Islet of Langerhans (tissue), 1 donor: ENCODE measurements around the gene OTOP3.

Source experiments
- FAIRE-seq: peaks from one replicate; lab custom pipeline; 2011; peaks lifted over from hg19 to GRCh38; lab: Jason Lieb, UNC

The OTOP3 gene

DNA sequence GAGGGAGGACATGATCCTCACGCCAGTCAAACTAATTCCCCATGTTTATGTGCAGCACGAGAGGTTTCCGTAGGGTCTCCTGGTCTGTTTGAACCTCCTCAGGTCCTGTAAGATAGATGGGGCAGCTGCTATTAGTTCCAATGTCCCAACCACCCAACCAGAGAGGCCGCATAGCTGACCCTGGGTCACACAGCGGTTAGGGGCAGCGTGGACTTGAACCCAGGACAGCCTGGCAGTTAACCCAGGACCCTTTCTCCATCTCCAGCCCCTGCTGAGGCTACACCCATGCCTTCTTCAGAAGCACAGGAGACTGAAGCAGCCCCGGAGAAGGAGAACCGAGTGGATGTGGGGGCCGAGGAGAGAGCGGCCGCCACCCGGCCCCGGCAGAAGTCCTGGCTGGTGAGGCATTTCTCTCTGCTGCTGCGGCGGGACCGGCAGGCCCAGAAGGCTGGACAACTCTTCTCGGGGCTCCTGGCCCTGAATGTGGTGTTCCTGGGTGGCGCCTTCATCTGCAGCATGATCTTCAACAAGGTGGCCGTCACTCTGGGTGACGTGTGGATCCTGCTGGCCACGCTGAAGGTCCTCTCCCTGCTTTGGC, 5.5 kb downstream of the OTOP3 start:
- no peak for FAIRE-seq

DNA sequence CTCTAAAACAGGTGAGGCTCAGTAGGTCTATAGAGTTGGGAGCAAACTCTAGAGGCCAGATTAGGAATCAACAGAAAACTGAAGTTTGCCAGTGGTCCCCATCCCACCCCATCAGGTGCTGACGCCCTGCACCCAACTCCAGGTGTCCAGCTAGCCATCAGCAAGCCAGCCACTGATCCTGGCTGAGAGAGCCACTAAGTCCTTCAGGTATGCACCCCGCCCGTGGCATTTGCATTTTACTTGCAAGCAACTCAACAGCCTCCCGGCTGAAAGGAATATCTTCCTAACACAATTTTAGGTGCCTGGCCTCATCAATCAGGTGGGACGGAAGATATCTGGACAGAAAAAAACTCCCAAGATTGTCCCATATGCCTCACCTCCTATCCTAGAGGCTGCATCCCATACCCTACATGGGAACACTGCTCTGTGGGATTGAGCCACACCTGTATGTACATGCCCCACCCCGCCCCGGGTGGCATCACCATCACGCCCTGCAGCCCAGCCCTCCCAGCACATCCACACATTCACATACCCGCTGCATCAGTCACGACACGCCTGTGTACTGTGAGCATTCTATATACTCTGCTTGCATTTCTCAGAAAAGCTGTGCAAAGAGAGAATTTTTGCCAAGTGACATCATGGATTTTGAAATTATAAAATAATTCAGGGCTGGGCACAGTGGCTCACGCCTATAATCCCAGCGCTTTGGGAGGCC, 8.3 kb downstream of the OTOP3 start:
- FAIRE-seq = no peak

DNA sequence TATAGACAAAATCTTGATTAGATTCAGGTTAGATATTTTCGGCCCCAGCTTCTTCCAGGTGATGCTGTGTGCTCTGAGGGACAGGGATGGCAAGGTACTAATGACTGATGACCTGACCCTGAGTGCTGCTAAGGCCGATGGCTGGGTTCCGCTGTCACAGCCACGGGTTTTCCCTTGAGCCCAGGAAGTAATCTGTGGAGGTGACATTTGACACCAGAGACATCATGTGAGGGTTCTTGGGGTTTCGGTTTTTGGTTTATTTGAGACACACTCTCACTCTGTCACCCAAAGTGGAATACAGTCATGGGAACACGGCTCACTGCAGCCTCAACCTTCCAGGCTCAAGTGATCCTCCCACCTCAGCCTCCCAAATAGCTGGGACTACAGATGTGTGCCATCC, 9.8 kb downstream of the OTOP3 start:
- no peak for FAIRE-seq

DNA sequence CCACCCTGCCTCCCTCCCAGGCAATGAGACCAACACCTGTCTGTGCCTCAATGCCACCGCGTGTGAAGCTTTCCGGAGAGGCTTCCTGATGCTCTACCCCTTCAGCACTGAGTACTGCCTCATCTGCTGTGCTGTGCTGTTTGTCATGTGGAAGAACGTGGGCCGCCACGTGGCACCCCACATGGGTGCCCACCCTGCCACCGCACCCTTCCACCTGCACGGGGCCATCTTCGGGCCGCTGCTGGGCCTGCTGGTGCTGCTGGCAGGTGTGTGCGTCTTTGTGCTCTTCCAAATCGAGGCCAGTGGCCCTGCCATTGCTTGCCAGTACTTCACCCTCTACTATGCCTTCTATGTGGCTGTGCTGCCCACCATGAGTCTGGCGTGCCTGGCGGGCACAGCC, 10.9 kb downstream of the OTOP3 start:
- FAIRE-seq = no peak

DNA sequence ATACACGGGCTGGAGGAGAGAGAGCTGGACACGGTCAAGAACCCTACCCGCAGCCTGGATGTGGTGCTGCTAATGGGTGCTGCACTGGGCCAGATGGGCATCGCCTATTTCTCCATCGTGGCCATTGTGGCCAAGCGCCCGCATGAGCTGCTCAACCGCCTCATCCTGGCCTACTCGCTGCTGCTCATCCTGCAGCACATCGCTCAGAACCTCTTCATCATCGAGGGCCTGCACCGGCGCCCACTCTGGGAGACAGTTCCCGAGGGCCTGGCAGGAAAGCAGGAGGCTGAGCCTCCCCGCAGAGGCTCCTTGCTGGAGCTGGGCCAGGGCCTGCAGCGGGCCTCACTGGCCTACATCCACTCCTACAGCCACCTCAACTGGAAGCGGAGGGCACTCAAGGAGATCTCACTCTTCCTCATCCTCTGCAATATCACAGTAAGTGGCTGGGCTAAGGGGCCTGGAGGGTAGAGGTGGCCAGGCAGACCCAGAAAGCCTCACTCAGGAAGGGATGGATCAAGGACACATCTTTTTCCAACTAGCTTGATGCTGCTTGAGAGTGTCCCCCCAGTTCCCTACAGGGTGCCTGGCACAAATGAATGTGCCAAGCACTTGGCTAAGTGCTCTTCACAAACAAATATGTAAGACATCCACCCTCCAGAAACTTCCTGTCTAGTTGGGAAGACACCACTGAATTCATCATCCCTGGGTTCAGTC, 11.5 kb downstream of the OTOP3 start:
- FAIRE-seq = no peak

DNA sequence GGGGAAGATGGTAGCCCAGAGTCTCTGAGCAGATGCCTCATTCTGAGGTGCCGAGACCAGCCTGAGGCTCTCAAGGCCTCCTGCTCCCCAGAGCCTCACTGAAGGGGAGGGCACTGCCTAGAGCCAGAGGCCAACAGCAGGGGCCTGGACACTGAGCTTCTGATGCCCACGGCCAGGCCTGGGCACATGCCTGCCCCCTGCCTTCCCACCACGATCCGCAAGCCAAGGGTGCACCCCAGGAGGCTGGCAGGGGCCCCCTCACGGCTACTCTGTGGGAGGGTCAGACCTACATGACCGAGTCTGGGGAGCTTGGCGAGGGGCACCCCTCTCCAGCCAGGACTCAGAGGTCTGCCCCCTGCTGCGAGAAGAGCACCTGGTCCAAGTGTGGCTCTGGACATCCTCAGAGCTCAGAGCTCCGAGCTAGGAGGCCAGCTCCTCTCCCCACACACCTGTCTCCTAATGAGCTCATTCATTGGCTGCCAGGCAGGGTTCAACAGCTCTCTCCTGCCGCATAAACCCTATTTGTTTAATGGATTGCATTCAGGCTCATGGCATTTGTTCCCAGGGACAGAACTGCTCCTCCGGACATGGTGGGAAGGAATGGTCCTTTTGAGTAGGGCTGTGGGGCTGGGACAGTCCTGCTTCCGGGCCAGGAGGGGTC, 13.9 kb downstream of the OTOP3 start:
- FAIRE-seq = no peak

DNA sequence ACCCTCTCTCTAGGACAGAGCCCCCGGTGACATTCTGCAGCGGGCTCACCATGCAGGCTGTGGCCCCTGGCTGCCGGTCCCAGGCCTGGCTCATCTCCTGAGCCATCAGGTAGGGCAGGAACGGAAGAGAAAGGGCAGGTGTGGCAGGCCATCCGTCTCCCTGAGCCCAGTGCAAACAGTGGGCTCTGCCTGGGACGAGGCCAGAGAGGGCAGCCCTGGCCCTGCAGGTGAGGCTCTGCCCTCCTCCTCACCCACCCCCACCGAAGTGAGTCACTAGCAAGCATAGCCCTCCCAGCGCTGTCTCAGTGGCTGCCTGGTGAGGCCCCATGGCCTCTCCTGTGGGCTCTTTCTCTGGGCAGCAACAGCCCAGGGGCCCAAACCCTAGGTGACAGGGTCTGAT, 14.5 kb downstream of the OTOP3 start:
- FAIRE-seq = no peak

DNA sequence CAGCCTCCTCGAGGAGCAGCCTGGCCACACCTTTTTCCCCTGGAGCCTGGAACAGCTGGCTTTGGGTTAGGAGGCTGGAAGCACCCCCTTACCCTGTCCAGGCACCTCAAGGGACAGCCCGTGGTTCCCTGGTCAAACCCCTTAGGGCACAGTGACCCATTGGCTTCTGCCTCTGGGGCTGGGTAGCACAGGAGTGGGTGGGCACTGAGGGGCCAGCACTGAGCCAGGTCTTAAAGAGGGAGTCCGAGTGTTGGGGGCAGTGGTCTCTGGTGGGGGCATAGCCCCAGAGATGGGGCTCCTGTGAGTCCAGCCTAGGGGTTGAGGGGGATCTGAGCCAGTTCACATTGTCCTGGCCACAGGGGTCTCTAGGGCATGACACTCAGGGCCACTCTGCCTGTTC, 15.4 kb downstream of the OTOP3 start:
- no peak for FAIRE-seq

DNA sequence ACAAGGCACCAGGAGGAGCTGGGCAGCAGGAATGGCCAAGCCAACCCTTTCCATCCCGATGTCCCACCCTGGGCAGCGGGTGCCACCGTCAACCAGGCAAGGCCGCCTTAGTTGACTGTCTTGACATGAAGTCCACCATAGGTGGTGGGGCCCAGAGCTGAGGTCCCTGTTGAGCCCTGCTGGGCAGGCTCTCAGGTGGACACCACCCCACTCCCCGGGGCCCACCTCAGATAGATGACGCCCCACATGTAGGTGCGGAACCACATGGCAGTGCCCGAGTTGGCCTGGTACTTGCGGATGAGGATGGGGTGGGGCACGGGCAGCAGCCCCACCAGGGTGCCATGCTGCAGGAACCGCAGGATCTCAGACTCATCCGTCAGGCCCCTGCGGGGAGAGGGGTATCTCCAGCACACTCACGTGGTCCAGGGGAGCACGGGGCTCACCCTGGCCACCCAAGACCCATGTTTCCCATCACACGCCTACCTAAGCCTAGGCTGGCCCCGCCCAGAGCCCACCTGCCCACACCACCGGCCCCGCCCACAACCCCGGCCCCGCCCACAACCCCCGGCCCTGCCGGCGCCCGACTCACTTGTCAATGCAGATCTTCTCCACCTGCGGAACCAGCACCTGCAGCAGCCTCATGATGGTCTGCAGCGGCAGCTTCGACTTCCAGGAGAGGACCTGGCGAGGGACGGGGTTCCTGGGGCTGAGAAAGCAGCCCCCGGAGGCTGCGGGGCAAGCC, 16.2 kb downstream of the OTOP3 start:
- FAIRE-seq = no peak

DNA sequence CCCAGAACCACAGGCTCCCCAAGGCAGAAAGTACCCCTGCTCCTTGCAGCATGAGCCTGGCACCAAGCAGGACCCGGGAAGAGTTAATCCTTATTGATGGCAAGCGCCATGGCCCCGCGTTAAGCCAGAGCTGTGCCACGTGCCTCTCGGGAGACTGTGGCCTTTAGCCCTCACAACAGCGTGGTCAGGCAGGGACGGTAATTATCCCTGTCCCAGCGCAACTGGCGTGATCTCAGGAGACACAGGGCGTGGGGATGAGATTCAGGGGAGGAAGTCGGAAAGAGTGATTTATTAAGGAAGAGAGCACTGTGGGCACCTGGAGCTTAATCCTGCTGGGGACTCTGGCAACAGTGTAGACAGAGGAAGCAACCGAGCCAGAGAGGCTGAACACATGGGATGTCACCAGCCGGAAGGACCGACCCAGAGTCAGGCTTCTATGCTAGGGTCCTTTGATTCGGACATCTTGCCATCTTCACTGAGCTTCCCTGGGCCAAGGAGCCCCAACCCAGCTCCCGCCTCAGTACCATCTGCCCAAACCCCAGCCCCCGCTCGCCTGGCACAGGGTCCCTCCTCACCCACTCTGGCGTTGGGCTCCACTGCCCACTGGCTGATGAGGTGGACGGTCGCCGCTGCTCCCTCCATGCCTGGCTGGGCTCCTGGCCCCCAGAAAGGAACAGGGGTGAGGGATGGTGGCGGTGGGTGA, 16.9 kb downstream of the OTOP3 start:
- FAIRE-seq = no peak

DNA sequence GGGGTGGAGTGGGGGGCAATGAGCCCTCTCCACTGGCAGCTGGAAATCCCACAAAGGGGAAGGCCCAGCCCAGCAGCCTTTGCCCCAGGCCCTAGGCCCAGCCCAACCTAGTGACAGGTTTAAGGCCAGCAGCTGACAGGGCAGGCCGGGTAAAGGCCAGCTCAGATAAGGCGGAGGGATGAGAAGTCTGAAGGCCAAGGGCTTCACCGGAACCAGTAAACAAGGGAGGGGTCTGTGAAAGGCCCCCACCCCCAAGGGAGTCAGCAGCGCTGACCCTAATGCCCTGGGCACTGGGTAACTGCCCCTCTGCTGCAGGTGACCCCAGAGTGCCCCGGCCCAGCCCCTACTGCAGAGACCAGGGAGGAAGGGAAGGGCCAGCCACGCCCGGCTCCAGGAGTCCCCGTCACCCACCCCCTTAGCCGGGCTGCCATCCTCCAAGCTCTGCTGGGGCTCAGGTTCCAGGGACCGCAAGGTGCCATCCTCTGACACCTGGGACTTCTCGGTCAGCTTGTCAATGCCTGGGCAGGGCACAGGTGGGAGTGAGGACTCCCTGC, 17.5 kb downstream of the OTOP3 start:
- no peak for FAIRE-seq

DNA sequence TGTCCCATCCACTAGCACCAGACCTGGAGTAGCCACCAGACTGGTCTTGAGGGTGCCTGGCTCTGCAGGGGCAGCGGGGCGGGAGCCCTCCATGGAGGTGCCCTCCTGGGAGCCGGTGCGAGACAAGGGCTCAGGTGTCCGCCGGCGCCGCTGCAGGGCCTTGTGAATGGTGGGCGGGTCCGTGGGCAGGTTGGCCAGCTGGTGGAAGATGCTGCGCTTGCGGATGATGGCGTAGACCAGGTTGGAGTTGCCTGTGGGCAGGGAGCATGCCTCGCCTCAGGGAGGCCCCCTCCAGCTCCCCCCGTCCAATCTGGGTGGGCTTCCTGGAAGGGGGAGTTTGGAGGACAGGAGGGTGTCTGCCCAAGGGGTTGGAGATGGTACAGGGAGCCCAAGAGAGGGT, 18.4 kb downstream of the OTOP3 start:
- FAIRE-seq = no peak

DNA sequence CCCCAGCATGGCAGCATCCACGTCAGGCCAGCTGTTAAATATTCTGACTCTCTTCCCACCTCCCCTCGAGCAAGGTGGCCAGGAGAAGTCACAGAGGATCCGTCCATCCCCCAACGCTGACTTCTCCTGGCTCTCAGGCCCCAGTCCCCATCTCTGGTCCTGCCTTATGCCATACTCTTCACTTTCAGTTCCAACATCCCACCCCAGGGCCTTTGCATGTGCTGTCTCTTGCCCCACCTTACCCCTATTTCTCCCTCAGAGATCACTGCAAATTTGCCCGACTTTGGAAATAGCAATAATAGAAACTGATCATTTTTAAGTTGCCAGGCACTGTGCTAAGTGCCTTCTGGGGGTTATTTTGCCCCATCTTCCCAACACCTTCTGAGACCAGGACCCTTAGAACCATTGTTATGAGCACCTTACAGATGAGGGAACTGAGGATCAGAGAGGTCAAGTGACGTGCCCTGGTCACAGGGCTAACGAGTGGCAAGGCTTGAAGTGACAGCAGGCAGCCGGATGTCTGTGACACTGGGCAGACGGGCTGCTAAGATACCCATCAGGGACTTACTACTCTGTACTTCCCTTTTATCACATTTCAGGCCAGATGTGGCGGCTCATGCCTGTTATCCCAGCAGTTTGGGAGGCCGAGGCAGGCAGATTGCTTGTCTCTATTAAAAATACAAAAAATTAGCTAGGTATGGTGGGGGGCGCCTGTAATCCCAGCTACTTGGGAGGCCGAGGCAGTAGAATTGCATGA, 19.1 kb downstream of the OTOP3 start:
- FAIRE-seq = no peak

DNA sequence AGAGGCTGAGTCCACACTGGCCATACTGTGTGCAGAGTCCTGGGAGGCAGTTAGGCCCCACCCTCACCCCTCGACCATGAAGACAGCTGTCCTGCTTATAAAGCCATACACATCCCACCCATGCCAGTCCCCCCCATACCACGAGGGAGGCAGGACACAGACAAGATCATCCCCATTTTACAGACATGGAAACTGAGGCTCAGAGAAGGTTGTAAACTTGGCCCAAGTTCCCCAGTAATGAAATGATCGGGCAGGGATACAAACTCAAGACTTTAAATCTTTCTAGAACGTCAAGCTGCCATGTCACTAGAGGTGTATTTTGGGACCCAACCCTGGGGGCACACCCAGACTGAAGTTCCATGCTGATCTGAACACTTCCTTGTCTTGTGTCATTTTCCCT, 20.4 kb downstream of the OTOP3 start:
- no peak for FAIRE-seq

DNA sequence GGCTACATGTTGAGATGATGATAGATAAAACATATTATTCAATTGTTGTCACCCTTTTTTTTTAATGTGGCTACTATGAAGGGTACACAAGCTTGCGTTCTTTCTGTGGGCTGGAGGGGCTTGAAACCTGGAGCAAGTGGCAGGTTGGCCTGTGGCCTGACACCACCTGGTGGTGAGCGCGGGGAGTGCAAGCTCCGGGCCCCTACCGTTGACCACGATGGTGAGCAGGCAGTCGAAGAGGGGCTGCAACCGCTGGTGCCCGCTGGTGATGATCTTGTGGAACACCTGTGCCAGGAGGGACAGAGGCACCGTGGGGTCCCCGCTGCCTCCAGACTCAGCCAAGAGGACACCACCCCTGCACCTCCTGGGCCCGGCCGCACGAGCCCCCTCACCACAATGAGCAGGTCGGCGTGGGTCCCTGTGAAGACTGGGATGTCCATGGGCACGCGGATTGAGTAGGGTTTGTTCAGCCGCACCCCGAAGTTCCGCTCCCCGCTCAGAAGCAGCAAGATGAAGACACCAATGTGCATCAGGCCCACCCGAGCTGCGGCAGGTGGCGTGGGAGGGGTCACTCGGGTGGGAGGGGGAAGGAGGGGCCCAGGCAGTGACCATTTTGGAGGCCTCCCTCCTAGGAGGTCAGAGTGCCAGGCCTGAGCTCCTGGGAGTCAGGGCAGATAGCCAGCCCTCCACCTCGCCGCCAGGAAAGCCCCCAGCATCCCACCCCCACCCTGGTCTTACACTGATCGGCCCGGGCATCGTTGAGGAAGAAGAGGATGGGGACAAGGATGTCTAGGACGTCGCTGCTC, 22.4 kb downstream of the OTOP3 start:
- FAIRE-seq = no peak

DNA sequence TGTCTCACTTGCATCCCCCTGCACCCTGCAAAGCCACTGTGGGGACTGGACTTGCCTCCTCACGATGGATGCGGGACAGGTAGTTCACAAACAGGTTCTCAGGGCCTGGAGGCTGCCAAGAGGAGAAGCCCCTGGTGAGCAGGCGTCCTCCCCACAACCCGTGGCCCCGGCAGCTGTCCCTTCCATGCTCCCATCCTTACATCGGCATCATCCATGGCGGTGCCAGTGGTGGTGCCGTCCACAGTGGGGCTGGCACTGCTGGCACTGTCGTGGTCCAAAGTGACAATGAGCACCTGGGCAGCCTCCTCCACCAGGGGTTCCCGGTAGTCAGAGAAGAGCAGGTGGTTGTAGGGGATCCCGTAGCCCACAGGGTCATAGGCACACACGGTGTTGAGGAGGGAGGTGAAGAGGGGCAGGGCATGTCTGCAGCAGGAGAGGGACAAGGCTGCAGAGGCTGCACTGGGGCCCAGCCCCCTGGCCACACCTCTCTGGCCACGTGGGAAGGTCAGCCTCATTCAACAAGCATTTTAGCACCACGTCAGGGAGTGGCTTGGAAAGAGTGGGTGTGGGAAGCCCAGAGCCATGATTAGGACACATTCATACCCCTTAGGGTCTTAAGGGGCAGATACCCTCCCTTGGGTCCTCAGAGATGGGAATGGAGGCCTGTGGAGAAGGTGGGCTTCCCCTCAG, 24.3 kb downstream of the OTOP3 start:
- FAIRE-seq = no peak

DNA sequence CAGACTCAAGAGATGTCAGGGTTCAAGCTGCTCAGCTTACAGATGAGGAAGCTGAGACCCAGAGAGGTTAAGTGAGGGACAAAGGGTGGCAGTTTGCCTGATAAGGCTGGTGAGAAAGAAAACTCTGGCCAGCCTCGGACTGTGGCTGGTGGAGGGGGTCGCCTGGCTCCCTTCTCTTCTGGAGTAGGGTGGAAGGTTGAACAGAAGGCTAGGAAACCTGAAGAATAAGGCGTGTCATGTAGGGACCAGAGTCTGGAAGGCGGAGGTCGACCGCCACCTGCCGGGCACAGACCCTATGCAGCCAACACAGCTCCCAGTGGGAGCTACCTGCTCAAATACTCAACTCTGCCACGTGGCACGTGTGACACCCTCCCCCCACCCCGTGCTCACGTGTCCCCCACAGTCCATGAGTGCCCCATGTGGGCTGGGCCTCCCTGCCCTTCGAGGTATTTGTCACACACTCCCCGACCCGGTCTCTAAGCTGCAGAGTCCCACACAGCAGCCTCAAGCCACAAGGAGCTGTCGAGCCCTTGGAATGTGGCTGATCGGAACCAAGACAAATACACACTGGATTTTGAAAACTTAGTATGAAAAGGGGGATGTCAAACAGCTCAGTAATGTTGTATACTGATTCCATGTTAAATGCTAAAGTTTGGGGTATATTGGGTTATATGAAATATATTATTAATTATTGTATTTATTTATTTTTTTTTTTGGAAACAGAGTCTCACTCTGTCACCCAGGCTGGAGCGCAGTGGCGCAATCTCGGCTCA, 25.1 kb downstream of the OTOP3 start:
- FAIRE-seq = no peak

DNA sequence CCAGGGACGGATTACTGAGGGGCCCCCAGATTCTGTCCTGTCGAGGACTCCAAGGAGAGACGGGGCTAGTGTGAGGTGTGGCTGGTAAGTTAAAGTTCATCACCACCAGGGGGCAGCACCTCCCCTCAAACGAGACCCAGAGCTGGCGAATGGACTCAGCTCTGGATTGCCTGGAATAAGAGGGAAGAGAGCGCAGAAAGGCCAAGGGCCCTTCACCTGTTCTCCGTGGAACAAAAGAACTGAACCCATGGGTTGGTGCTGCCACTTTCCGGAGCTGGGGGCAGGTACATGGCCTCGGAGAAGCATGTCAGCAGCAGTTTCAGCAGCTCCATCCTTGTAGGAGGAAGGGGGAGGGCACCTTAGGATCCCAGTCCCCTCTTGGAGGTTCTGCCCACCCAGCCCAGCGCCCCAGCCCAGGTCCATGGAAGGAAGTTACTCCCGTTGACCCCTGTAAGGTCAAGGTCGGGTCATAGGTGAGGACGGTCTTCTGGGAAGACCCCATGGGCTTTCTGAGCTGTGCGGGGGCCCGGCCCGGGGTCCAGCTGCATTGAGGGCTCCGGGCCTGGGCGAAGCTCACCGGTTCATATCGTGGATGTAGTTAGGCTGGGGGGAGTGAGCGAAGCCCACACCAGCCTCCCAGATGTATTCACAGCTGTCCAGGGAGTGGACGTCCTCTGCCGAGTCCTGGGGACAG, 26.1 kb downstream of the OTOP3 start:
- FAIRE-seq = no peak
